Measurements from ENCODE around the gene MDM2.

DNA sequence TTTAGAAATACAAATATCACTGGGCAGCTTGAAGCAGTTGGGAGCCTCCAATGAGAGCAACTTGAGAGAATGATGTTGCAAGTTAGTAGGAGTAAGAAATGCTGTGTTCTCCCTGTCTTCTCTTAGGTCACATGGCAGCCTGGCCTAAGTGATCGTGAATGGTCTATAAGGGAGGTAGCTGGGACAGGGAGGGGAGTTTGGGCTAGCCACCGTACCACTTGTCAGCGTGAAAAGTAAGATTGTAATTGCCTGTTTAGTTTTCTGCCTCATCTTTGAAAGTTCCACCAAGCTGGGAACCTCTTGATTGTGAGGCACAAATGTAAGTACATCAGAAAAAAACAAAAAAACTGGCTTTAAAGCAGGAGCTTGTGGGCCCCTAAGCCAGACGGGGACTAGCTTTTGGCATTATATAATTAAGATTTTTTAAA lies 36.4 kb downstream of the MDM2 start:
- TF ChIP-seq, protein P1, sequence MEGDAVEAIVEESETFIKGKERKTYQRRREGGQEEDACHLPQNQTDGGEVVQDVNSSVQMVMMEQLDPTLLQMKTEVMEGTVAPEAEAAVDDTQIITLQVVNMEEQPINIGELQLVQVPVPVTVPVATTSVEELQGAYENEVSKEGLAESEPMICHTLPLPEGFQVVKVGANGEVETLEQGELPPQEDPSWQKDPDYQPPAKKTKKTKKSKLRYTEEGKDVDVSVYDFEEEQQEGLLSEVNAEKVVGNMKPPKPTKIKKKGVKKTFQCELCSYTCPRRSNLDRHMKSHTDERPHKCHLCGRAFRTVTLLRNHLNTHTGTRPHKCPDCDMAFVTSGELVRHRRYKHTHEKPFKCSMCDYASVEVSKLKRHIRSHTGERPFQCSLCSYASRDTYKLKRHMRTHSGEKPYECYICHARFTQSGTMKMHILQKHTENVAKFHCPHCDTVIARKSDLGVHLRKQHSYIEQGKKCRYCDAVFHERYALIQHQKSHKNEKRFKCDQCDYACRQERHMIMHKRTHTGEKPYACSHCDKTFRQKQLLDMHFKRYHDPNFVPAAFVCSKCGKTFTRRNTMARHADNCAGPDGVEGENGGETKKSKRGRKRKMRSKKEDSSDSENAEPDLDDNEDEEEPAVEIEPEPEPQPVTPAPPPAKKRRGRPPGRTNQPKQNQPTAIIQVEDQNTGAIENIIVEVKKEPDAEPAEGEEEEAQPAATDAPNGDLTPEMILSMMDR (IDR thresholded peaks at IDR 0.05), result no peak
- TF ChIP-seq POLR2A (IDR thresholded peaks at IDR 0.05), result no peak
